NCI-H1105 treated with DMSO at 0.1 percent for 48 hours (cell line): ENCODE data around the gene KRTAP26-1.

Experiments
- DNase-seq: peaks from one replicate; lab custom pipeline; 2025; lab: John Stamatoyannopoulos, UW

The KRTAP26-1 gene, protein sequence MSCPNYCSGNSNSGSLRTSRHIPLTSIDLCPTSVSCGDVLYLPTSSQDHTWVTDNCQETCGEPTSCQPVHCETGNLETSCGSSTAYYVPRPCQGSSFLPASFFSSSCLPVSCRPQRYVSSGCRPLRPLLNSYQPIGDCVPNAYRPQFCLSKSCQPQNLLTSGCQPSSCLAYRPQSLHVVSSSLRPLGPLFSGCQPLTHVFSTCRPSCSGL

DNA sequence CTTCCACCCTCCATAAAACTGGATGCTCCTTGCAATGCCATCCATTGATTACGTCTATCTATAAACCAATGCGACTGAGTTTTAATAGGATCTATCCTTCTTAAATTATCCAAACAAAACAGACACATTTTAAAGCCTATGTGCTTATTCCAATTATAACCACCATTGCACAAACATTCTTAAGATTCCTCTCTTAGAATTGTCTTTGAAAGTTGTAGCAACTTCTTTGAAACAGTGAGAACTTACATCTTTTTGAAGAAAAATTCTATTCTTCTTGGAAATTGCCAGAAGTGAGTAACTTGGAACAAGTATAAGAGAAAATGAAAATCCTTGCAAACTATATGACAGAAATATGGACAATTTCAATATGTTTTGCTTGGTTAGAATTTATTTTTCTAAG is at the start of gene KRTAP26-1:
Gene KRTAP26-1 (minus strand): TSS at position 101 of the 400 bp plus-strand sequence. CDS start 280 bp downstream, outside the sequence.
- no peak for DNase-seq

DNA sequence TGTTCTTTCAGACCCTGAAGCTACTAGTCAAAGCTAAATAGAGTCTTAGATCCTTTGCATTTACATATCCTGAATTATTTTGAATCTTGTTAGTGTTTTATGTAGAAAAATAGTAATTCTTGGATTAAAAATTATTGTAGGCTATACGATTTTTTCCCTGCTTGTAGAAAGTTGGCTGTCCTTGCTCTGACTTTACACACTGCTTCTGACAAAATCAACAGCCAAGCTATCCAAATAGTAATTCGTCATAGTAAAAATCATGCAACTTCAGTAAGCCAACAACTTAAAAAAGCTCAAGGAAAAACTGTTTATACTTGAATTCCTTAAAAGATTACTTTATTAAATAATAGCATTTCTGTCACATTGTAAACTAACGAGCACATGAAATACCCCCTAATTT is 35.8 kb upstream of the KRTAP26-1 start:
- no peak for DNase-seq

DNA sequence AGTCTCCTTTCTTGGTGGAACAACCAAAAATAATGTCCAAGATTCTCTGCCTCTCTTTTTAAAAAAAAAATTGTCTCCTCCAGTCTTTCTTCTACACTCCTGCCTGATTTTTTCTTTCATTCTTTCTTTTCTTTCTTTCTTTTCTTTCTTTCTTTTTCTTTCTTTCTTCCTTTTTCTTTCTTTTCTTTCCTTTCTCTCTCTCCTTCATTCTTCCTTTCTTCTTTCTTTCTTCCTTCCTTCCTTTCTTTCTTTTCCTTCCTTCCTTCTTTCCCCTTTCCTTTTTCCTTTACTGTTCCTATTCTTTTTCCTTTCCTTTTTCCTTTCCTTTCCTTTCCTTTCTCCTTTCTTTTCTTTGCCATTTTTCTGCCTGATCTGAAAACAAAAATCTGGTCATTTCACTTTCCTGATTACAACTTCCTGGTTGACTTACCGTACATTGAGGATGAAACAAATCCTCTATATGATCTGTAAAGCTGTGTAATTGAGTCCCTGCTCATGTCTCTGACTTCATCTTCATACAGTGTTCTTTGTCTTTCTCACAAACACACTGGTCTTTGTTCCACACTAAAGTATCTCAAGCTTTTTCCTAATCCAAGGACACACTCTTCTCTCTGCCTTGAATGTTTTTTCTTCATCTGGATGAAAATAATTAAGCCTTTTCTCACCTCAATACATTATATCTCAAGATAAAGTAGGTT is 34.3 kb upstream of the KRTAP26-1 start:
- DNase-seq = no peak

DNA sequence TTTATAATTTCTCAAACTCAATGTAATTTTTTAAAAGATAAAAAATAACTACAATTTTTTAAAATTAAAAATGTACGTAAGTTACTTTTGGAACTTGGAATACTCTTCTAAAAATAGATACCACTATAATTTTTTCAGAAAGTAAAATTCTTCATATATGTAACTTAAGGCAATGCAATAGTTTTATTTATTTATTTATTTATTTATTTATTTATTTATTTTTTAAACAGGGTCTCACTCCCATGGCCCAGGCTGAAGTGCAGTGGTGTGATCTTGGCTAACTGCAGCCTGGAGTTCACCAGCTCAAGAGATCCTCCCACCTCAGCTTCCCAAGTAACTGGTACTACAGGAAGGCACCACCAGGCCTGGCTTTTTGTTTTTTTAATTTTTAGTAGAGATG is 31.4 kb upstream of the KRTAP26-1 start:
- DNase-seq = no peak

DNA sequence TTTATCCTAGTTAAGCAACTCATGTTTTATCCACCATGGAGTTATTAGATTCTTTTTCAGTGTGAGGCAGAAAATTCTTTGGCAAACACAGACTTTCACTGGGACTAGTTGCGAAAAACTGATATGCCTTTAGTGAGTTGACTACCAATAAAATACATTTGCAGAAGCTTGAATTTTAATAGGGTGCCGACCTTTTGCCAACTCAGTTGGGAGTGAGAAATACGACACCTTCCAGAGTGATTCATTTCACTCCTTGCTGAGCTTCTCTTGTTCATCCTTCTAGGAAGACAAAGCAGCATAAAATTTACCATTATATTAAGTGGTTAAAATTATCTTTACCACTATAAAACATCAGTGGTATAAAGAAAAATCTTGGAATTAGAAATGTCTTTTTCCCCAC is 29.5 kb upstream of the KRTAP26-1 start:
- no peak for DNase-seq

DNA sequence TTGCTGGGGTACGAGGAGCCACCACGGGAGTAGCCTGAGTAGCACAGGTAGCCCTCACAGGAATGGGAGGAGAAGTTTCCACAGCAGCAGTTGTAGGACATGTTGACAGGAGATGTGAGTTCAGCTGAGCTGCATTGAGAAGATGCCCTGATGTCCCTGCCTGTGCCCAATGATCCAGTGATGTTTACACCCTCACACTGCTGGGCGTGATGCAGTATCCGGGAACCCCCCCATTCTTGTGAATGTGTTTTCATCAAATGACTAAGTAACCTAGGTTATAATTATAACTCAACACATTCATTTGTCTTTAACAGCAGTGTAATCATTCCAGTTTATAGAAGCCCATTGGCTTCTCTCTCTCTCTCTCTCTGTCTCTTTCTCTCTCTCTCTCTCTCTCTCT is 28.4 kb upstream of the KRTAP26-1 start, which contains the start of gene KRTAP23-1:
Gene KRTAP23-1 (minus strand): TSS at position 101 of the 400 bp plus-strand sequence. CDS start 0 bp downstream, at position 101.
- DNase-seq = no peak

DNA sequence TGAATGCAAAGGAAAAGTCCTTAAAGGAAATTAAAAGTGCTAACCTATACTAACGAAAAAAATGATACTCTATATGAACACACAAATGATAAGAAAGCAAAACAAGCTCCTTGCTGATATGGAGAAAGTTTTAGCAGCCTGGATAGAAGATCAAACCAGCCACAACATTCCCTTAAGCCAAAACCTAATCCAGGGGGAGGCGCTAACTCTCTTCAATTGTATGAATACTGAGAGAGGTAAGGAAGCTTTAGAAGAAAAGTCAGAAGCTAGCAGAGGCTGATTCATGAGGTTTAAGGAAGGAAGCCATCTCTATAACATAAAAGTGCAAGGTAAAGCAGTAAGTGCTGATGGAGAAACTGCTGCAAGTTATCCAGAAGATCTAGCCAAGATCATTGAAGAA is 24.9 kb upstream of the KRTAP26-1 start:
- no peak for DNase-seq

DNA sequence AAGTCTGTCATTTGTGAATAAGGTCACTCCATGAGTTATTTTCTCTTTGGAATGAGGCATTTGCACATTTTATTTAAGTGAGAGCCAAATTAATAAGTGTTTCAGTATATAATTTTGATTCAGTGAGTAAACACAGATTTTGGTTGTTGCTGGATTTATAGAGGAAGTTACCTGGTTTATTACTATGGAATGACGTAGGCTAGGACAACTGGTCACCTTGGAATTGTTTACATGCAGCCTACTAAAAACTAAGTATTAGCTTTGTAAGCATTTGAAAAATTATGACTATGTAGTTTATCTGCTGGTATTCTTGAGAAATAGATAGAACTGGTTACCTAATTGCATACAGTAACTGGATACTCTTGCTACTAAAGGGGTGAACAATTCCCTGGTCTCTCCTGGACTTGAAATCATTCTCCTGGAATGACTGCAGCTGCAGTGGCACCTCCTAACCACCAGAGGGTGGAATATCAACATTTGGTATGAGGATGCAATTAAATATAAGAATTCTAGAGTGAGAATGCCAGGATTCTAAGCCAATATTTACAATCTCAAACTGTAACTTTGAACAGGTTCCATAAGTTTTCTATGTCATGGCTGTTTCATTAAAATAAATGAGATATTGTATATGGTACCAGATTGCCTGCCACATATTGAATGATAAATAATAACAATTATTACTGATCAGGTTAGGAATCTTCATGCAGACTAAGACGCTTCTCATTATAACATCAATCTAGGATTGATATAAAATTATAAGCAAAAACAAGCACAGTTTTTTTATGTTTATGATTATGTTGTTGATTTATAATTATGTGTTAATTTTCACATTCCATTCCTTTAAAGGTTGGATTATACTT is 20.8 kb upstream of the KRTAP26-1 start:
- DNase-seq = peak; percentile 7

DNA sequence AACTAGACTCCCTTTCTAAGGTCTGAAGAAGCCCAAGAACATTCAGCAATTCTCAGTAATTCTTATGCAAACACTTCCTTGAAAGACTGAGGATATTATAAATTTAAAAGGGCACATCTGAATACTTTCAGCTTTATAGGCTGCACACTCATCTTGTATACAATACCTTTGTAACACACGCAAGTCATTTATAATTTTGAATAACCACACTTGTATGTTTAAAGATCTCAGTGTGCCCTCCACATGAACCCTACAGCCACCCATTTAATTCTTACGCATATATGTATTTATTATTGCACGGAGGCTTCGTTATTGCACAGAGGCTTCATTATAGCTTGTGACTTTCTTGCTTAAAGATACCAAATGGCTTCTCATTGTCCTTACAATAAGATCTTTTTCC is 18.6 kb upstream of the KRTAP26-1 start:
- no peak for DNase-seq

DNA sequence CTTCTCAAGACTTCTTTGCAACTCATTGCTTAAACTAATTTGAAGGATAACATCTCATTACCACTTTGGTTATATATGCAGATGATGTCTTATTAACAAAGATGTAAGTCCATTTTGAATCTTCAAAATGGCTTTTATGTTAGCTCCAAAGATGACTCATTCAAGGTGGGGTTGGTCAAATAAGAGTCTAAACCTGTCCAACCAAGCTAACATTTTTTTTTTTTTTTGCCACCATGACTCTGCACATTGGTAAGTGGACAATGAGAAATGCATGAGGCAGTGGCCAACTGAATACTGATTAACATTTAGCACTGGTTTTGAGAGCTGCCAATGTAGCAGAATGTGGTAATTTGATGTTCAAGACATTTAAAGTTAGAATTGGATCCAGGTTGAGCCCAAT is 17.7 kb upstream of the KRTAP26-1 start:
- no peak for DNase-seq

DNA sequence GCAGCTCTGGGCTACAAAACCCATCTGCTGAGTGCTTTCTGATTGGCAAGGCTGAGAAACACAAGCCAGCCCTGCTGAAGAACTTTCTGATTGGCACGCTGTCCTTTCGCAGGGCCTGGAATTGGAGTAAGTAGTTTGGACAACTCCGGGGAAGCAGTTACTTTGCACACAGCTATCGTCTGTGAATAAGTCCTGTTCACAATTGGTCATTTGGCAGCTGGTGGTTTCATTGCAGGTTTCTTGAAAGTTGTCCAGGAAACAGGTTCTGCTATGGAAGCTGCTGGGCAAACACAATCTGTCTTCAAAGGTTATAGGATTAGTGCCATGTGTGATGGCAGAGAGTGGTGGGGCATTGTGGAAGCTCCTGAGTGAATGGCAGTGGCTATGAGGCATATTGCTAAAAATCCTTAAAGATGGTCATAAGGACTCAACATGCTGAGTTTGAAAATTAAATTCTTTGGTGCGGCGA is 17.2 kb upstream of the KRTAP26-1 start, which contains the start of gene KRTAP27-1:
Gene KRTAP27-1 (minus strand): TSS at position 419 of the 469 bp plus-strand sequence. CDS start 26 bp downstream, at position 393.
- no peak for DNase-seq

DNA sequence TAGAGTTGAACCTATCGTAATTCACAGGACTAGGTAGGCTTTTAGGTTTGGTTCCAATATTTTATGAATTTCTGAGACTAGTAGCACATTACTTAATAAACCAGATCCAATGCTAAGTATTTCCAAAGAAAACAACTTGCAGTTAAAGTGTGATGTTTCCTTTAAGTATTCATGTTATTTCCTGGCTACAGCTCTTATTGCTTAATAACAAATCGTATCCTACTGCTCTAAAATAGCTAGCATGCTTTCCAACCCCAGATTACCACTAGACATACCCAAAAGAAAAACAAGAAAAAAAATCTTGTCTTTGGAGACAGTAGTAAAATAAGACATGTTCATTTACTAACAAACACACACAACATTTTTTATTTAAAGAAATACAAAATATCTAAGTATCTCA is 16.5 kb upstream of the KRTAP26-1 start:
- DNase-seq = no peak

DNA sequence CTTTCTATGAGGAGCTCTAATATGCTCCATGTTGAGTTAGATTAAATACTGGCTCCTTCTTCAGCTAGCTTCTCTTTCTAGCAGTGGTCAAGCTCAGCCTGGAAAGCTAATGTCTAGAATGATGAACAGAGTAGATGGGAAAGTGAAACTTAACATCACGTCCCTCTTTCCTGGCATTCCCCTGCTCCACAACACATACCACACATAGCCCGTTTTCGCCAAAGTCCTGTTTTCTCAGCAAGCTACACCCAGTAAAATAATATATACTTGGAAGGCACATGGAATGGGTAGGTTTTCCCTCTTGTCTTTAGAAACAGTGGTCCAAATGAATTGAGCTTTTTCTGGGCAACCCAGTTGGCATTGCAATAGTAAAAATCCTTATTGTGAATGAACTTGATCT is 13.6 kb upstream of the KRTAP26-1 start:
- no peak for DNase-seq

DNA sequence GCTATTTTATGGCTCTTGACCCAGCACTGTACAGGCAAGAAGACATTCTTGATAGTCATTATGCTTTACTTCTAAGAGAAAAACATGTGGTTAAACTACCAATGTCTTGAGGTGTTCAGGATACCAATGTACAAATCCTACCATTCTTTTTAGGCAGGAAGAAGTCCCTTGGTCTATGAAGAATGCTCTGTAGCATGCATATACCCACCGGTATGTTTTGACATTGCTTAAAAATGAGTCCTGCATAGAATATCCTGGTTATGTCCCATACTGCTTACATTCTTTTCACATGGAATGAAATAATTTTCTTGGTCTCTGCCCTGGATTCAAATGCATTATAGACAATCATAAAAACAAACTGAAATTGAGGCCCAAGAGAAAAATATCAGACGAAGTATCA is 12.6 kb upstream of the KRTAP26-1 start:
- no peak for DNase-seq

DNA sequence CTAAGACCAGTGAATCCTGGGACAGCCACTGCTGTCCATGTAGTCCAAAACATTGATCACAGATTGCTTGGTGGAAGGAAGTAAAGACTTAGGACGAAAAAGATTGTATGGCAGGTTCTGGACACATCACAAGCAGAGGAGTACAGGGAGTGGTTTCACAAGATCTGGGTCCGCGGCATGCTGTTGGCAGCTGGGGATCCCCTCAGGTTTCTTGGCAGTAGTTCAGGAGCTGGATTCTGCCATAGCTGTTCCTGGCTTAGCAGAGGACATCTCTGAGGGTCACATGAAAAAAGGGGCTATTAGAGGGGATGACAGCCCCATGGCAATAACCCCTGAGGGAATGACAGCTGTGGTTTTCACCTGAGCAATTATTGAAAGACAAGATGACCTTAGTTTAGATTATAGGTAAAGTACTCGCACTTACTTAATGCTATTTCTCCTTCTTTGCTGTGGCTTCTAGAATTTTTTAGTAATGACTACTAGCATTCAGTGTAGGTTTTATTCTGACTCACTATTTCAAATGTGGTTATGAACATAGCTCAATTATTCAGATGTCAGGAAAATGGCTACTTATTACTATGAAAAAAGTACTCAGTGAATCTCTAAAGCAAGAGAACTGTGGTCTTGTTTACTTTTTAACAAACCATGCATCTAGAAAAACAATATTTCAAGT is 9.2 kb upstream of the KRTAP26-1 start:
- DNase-seq = no peak

DNA sequence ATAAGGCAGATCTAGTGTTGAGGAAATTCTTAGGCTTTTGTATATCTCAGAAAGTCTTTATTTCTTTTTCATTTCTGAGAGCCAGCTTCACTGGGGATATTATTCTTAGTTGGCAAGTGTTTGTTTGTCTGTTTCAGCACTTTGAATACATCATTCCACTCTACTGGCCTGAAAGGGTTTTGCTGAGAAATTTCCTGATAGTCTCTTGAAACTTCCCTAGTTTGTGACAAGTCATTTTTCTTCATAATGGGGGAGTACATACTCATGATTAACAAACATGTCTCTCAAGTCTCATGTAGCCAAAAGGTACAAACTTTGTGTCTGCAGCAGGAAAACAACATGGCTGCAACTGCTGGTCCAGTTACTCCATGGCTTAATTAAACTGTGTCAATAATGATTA is 6.3 kb upstream of the KRTAP26-1 start:
- DNase-seq = no peak

DNA sequence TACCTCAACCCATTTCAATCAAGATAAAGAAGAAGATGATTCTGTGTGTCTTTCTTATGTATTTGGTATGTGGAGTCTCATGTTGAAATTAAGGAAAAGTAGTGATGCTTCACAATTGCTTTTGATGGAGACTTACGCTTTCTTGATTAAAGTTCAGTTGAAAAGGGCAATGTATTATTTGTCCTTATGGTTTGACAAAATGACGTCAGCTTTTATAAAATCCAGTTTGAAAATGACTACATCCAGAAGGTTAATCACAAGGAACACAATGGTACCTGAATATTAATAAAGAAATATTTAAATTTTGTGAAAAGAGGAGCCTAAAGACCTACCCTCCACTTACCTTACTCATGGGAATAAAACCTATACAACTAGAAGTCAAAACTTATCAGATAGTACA is 4.4 kb downstream of the KRTAP26-1 start:
- DNase-seq = no peak

DNA sequence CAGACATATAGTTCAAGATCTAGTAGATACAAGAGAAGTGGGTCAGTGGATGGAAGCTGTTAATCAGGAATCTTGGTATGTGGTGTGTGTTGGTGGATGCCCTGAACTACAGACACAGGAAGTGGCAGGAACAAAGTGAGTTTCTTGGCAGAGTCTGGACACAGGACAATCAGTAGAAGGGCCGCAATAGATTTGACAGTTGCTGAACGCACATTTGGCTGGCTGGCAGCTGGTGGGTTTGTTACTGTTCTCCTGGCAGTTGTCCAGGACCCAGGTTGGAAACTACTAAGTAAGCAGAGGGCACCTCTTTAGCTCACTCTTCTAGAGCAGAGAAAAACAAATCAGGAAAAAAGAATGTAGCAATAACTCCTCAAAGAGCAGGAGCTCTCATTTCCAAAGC is 13.2 kb downstream of the KRTAP26-1 start:
- no peak for DNase-seq

DNA sequence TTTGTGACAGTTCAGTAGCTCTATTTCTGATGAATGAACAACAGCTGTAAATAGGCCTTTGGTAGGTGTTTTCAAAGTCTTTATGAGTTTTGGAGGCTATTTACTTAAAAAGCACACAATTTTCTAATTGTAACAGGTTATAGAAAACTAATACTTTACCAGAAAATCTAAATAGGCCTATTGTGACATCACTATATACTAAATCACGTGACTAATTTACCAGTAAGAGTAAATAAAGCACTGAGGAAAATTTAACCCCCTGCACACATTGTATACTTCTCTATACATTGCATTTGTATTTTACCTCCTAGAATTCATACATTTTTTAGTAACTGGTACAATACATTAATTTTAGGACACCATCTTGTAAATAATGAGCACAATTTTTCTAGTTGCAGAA is 15.0 kb downstream of the KRTAP26-1 start:
- DNase-seq = no peak

DNA sequence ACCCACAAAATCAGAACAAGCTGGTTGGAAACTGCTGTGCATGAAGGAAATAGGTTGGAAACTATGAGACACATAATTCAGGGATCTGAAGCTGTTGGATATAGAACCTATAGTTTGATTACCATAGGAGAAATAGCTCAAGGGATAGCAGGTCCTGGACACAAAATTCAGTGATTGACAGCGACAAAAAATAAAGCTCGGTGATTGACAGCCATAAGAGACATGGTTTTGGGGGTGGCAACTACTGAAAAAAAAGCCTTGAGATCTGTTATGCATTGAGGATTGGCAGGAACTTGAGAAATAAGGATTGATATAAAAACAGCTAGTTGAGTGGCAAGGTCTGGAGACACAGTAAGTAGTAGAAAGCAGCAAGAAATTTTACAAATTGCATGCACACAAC is 30.9 kb downstream of the KRTAP26-1 start, which contains the start of gene KRTAP25-1:
Gene KRTAP25-1 (minus strand): TSS at position 300 of the 400 bp plus-strand sequence. CDS start 24 bp downstream, at position 276.
- no peak for DNase-seq

DNA sequence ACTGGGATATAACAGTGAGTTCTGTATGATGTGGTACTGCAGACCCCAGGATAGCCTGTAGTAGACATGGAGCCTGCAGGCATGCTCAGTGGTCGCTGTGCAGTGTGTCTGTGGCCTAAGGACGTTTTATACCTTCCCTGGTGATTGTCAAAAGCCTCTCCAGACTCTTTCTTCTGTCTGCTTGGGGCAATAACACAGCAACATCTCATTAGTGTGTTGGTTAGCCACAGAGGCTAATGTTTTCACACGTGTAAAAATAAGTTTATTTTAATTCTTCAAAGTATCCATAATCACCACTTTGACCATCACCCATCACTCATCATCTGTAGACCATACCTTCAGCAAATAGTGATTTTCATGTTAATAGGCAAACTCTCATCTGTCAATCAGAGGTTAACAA is 37.3 kb downstream of the KRTAP26-1 start, which contains the start of gene KRTAP24-1:
Gene KRTAP24-1 (minus strand): TSS at position 101 of the 400 bp plus-strand sequence. CDS start 18 bp downstream, at position 83.
- DNase-seq = no peak

DNA sequence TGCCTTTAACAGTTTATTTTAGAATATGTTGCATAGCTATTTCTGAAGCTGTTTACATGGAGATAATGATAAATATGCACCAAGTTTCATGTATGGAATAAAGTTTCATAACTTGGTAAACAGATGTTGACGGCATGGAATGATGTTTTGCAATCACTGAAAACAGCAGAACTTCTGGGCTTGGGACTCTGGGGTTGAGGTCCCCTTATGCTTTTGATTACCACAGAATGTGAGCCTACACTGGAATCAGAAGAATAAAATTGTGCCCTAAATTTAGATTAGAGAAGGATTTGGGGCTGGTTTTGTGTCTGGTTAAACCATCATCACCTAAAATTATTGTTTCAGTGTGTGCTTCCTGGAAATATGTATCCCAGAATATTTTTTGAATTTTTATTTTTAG is 48.5 kb downstream of the KRTAP26-1 start:
- DNase-seq = no peak
